SK-N-SH treated with all-trans-retinoic acid at 6 μM for 48 hours (cell line): ENCODE results near the gene RBM19.

ENCODE experiments used
- ARNTL ChIP-seq: fragments of 450-650 bp; formaldehyde crosslinking; IDR thresholded peaks from 2 replicates; pipeline ENCODE4 v1.5.0; 2020; ENCODE audit warnings: low read depth, mild to moderate bottlenecking, moderate library complexity, borderline replicate concordance
- CSDC2 ChIP-seq: fragments of 250-450 bp; sonication (Bioruptor Pico); IDR thresholded peaks from 2 replicates; pipeline ENCODE4 v1.5.0; 2020; ENCODE audit warnings: mild to moderate bottlenecking, moderate library complexity
- ESRRG ChIP-seq: fragments of 250-450 bp; sonication (Bioruptor Pico); IDR thresholded peaks from 2 replicates; pipeline ENCODE4 v1.6.1; 2021; ENCODE audit warnings: mild to moderate bottlenecking
- OSR1 ChIP-seq: fragments of 250-450 bp; sonication (Bioruptor Pico); IDR thresholded peaks from 2 replicates; pipeline ENCODE4 v1.8.0; 2022; ENCODE audit warnings: moderate library complexity, mild to moderate bottlenecking, inconsistent platforms
- RARB ChIP-seq: fragments of 250-450 bp; sonication (Bioruptor Pico); IDR thresholded peaks from 2 replicates; pipeline ENCODE4 v1.8.0; 2021; ENCODE audit warnings: mild to moderate bottlenecking, moderate library complexity
- TOX ChIP-seq: fragments of 250-450 bp; sonication (Bioruptor Pico); IDR thresholded peaks from 2 replicates; pipeline ENCODE4 v1.8.0; 2021; ENCODE audit warnings: mild to moderate bottlenecking, moderate library complexity, borderline replicate concordance
- ZFP3 ChIP-seq: fragments of 250-450 bp; sonication (Bioruptor Pico); IDR thresholded peaks from 2 replicates; pipeline ENCODE4 v1.5.0; 2020; ENCODE audit warnings: mild to moderate bottlenecking, moderate library complexity
- ZFP30 ChIP-seq: fragments of 450-650 bp; formaldehyde crosslinking; IDR thresholded peaks from 2 replicates; pipeline ENCODE4 v1.5.0; 2022; ENCODE audit warnings: mild to moderate bottlenecking, moderate library complexity
- TF ChIP-seq, protein P1 (sequence below): fragments of 250-450 bp; sonication (Bioruptor Pico); IDR thresholded peaks from 2 replicates; pipeline ENCODE4 v1.5.1; 2020; ENCODE audit warnings: low read depth, mild to moderate bottlenecking, moderate library complexity
- TF ChIP-seq, protein P2 (sequence below): fragments of 250-450 bp; sonication (Bioruptor Pico); IDR thresholded peaks from 2 replicates; pipeline ENCODE4 v1.8.0; 2021; ENCODE audit warnings: low read depth, mild to moderate bottlenecking, moderate library complexity, borderline replicate concordance
- TF ChIP-seq, protein P3 (sequence below): fragments of 250-450 bp; sonication (Bioruptor Pico); IDR thresholded peaks from 2 replicates; pipeline ENCODE4 v1.8.0; 2020; ENCODE audit warnings: mild to moderate bottlenecking, moderate library complexity, borderline replicate concordance

DNA sequence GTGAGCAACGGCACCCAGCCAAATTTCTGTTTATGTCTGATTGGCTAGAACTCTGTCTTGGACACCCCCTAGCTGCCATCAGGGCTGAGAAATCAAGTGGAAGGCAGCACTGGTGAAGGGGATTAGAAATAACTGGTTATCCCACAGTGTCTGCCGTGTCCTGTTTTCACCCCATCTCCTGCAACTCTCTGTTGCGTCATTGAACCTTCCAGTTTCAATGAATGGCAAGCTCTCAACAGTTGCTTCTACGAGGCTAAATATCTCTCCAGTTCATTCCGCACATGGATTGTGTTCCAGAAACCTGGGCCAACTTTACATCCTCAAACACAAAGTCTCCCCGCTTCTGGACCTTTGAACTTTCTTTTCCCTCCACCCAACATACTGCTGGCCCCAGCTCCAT is 173.7 kb downstream of the RBM19 start:
- no peak for TF ChIP-seq RARB (CRISPR knock-in tag)
- no peak for TF ChIP-seq ARNTL (CRISPR knock-in tag)
- no peak for TF ChIP-seq ESRRG (CRISPR knock-in tag)
- TF ChIP-seq, protein P1, sequence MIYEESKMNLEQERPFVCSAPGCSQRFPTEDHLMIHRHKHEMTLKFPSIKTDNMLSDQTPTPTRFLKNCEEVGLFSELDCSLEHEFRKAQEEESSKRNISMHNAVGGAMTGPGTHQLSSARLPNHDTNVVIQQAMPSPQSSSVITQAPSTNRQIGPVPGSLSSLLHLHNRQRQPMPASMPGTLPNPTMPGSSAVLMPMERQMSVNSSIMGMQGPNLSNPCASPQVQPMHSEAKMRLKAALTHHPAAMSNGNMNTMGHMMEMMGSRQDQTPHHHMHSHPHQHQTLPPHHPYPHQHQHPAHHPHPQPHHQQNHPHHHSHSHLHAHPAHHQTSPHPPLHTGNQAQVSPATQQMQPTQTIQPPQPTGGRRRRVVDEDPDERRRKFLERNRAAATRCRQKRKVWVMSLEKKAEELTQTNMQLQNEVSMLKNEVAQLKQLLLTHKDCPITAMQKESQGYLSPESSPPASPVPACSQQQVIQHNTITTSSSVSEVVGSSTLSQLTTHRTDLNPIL (CRISPR knock-in tag), result no peak
- TF ChIP-seq TOX (CRISPR knock-in tag), result no peak
- TF ChIP-seq, protein P2, sequence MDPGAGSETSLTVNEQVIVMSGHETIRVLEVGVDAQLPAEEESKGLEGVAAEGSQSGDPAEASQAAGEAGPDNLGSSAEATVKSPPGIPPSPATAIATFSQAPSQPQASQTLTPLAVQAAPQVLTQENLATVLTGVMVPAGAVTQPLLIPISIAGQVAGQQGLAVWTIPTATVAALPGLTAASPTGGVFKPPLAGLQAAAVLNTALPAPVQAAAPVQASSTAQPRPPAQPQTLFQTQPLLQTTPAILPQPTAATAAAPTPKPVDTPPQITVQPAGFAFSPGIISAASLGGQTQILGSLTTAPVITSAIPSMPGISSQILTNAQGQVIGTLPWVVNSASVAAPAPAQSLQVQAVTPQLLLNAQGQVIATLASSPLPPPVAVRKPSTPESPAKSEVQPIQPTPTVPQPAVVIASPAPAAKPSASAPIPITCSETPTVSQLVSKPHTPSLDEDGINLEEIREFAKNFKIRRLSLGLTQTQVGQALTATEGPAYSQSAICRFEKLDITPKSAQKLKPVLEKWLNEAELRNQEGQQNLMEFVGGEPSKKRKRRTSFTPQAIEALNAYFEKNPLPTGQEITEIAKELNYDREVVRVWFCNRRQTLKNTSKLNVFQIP (CRISPR knock-in tag), result no peak
- no peak for TF ChIP-seq ZFP3 (CRISPR knock-in tag)
- no peak for TF ChIP-seq OSR1 (CRISPR knock-in tag)
- TF ChIP-seq CSDC2 (CRISPR knock-in tag), result no peak
- no peak for TF ChIP-seq ZFP30 (CRISPR knock-in tag)
- TF ChIP-seq, protein P3, sequence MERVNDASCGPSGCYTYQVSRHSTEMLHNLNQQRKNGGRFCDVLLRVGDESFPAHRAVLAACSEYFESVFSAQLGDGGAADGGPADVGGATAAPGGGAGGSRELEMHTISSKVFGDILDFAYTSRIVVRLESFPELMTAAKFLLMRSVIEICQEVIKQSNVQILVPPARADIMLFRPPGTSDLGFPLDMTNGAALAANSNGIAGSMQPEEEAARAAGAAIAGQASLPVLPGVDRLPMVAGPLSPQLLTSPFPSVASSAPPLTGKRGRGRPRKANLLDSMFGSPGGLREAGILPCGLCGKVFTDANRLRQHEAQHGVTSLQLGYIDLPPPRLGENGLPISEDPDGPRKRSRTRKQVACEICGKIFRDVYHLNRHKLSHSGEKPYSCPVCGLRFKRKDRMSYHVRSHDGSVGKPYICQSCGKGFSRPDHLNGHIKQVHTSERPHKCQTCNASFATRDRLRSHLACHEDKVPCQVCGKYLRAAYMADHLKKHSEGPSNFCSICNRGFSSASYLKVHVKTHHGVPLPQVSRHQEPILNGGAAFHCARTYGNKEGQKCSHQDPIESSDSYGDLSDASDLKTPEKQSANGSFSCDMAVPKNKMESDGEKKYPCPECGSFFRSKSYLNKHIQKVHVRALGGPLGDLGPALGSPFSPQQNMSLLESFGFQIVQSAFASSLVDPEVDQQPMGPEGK (CRISPR knock-in tag), result no peak
